ENCODE measurements around the gene NCAPG2.

- no peak for TF ChIP-seq CTCF (IDR thresholded peaks at IDR 0.05; ENCODE audit: poor library complexity, severe bottlenecking)
- TF ChIP-seq SMC3 (conservative IDR thresholded peaks at IDR 0.05; ENCODE audit: poor library complexity): no peak
Observed at GRCh38 chr7:158585721-158586498, 118.7 kb downstream of the NCAPG2 start.
